H9 (cell line): ENCODE results near the gene OR5H15. TPM values are rescaled to one million over a fixed set of nuclear protein-coding genes. Genes with fewer than 3 reads are reported as not detected.

ENCODE experiments used
- DNase-seq: peaks from one replicate; pipeline ENCODE4 v3.0.0-alpha.2; 2017
- H2AFZ ChIP-seq: one replicate; pipeline ENCODE4 v1.6.1; 2013; ENCODE audit warnings: mild to moderate bottlenecking, low read length, control low read depth, moderate library complexity
- H2AK5ac ChIP-seq: 2 replicates; pipeline ENCODE4 v1.6.1; 2013; ENCODE audit warnings: low read length, control low read depth, mixed read lengths; ENCODE audit not compliant: insufficient read length
- H2BK120ac ChIP-seq: one replicate; pipeline ENCODE4 v1.6.1; 2013; ENCODE audit warnings: low read depth, mild to moderate bottlenecking, low read length, control low read depth, inconsistent platforms; ENCODE audit not compliant: poor library complexity, severe bottlenecking
- H2BK12ac ChIP-seq: 2 replicates; pipeline ENCODE4 v1.6.1; 2013; ENCODE audit warnings: low read length, control low read depth, mixed read lengths, low read depth; ENCODE audit not compliant: insufficient read length
- H2BK15ac ChIP-seq: 2 replicates; pipeline ENCODE4 v1.6.1; 2013; ENCODE audit warnings: low read depth, low read length, control low read depth
- H2BK20ac ChIP-seq: one replicate; pipeline ENCODE4 v1.6.1; 2013; ENCODE audit warnings: low read depth, mild to moderate bottlenecking, low read length, control low read depth, inconsistent platforms; ENCODE audit not compliant: poor library complexity, severe bottlenecking
- H2BK5ac ChIP-seq: 2 replicates; pipeline ENCODE4 v1.6.1; 2013; ENCODE audit warnings: low read length, control low read depth, mixed read lengths; ENCODE audit not compliant: insufficient read length
- H3K14ac ChIP-seq: 2 replicates; pipeline ENCODE4 v1.6.1; 2013; ENCODE audit warnings: low read length, control low read depth; ENCODE audit not compliant: insufficient read depth
- H3K18ac ChIP-seq: 2 replicates; pipeline ENCODE4 v1.6.1; 2013; ENCODE audit warnings: low read depth, mild to moderate bottlenecking, mixed read lengths, low read length, control low read depth; ENCODE audit not compliant: insufficient read length
- H3K23ac ChIP-seq: 2 replicates; pipeline ENCODE4 v1.6.1; 2013; ENCODE audit warnings: low read length, control low read depth, mixed read lengths, low read depth; ENCODE audit not compliant: insufficient read length
- H3K23me2 ChIP-seq: 2 replicates; pipeline ENCODE4 v1.6.1; 2013; ENCODE audit warnings: low read depth, mild to moderate bottlenecking, mixed read lengths, low read length, control low read depth; ENCODE audit not compliant: insufficient read length, poor library complexity, severe bottlenecking
- H3K27ac ChIP-seq: 2 replicates; pipeline ENCODE4 v1.5.1; 2013; ENCODE audit warnings: low read length, control low read depth, mixed read lengths, low read depth; ENCODE audit not compliant: insufficient read length
- H3K27me3 ChIP-seq: 2 replicates; pipeline ENCODE4 v1.6.1; 2013; ENCODE audit warnings: low read length, control low read depth, inconsistent platforms; ENCODE audit not compliant: insufficient read depth
- H3K4ac ChIP-seq: 2 replicates; pipeline ENCODE4 v1.6.1; 2013; ENCODE audit warnings: low read depth, mild to moderate bottlenecking, control low read depth, inconsistent platforms, low read length, moderate library complexity
- H3K4me1 ChIP-seq: 2 replicates; pipeline ENCODE4 v1.6.1; 2013; ENCODE audit warnings: low read length, control low read depth, inconsistent platforms; ENCODE audit not compliant: insufficient read depth
- H3K4me2 ChIP-seq: 2 replicates; pipeline ENCODE4 v1.6.1; 2013; ENCODE audit warnings: low read length, control low read depth, mixed read lengths; ENCODE audit not compliant: insufficient read length, insufficient read depth
- H3K56ac ChIP-seq: 2 replicates; pipeline ENCODE4 v1.6.1; 2013; ENCODE audit warnings: low read depth, mild to moderate bottlenecking, mixed read lengths, low read length, control low read depth; ENCODE audit not compliant: insufficient read length
- H3K79me1 ChIP-seq: 2 replicates; pipeline ENCODE4 v1.6.1; 2013; ENCODE audit warnings: low read depth, mild to moderate bottlenecking, moderate library complexity, low read length, control low read depth, inconsistent platforms; ENCODE audit not compliant: insufficient read depth, poor library complexity, severe bottlenecking
- H3K79me2 ChIP-seq: 2 replicates; pipeline ENCODE4 v1.6.1; 2013; ENCODE audit warnings: low read length, control low read depth, inconsistent platforms; ENCODE audit not compliant: insufficient read depth
- H3K9ac ChIP-seq: 2 replicates; pipeline ENCODE4 v1.6.1; 2013; ENCODE audit warnings: low read length, control low read depth, mixed read lengths; ENCODE audit not compliant: insufficient read length; ENCODE audit errors: extremely low read depth
- H3K9me3 ChIP-seq: one replicate; pipeline ENCODE4 v1.6.1; 2013; ENCODE audit warnings: low read depth, low read length, inconsistent platforms; ENCODE audit not compliant: control insufficient read depth
- H3T11ph ChIP-seq: one replicate; pipeline ENCODE4 v1.6.1; 2013; ENCODE audit warnings: mild to moderate bottlenecking, low read length, control low read depth, inconsistent platforms
- H4K20me1 ChIP-seq: one replicate; pipeline ENCODE4 v1.6.1; 2013; ENCODE audit not compliant: control insufficient read depth, insufficient read length, insufficient read depth
- H4K5ac ChIP-seq: 2 replicates; pipeline ENCODE4 v1.6.1; 2013; ENCODE audit warnings: low read depth, mild to moderate bottlenecking, mixed read lengths, low read length, control low read depth; ENCODE audit not compliant: insufficient read length
- H4K8ac ChIP-seq: replicated peaks from 2 replicates; pipeline ENCODE4 v1.6.1; 2013; ENCODE audit warnings: low read length, control low read depth, mixed read lengths, low read depth; ENCODE audit not compliant: insufficient read length
- H4K91ac ChIP-seq: 2 replicates; pipeline ENCODE4 v1.6.1; 2013; ENCODE audit warnings: low read depth, mild to moderate bottlenecking, moderate library complexity, mixed read lengths, low read length, control low read depth; ENCODE audit not compliant: insufficient read length
- H3K27ac Mint-ChIP-seq, 3 experiments: 2 replicates in 2 of 3; 3 replicates in 1 of 3; pipeline ENCODE4 v1.8.0; 2020 to 2021; ENCODE audit warnings: mixed read lengths in 3 of 3, mild to moderate bottlenecking in 1 of 3, moderate library complexity in 1 of 3
- H3K27me3 Mint-ChIP-seq: 2 replicates; pipeline ENCODE4 v1.8.0; 2021; ENCODE audit warnings: low read depth, mild to moderate bottlenecking, moderate library complexity, mixed read lengths
- H3K36me3 Mint-ChIP-seq, 3 experiments: 2 replicates in 2 of 3; 3 replicates in 1 of 3; pipeline ENCODE4 v1.8.0; 2020 to 2021; ENCODE audit warnings: low read depth in 3 of 3, mixed read lengths in 3 of 3; ENCODE audit not compliant: insufficient read depth in 1 of 3
- H3K4me1 Mint-ChIP-seq, 2 experiments: 2 replicates each; pipeline ENCODE4 v1.8.0; 2020; ENCODE audit warnings: mixed read lengths in 2 of 2
- H3K4me3 Mint-ChIP-seq, 2 experiments: 2 replicates in 1 of 2; 3 replicates in 1 of 2; pipeline ENCODE4 v1.8.0; 2020 to 2021; ENCODE audit warnings: mild to moderate bottlenecking in 2 of 2, mixed read lengths in 2 of 2, moderate library complexity in 1 of 2
- H3K9me3 Mint-ChIP-seq, 2 experiments: 2 replicates in 1 of 2; 3 replicates in 1 of 2; pipeline ENCODE4 v1.8.0; 2020; ENCODE audit warnings: mild to moderate bottlenecking in 2 of 2, mixed read lengths in 2 of 2, moderate library complexity in 1 of 2
- CTCF ChIP-seq: fragments of 200-600 bp; sonication (generic); conservative IDR thresholded peaks from 3 replicates; pipeline ENCODE4 v1.8.0; 2021; ENCODE audit warnings: antibody characterized with exemption, mild to moderate bottlenecking
- WGBS: extraction: QIAGEN DNeasy Blood & Tissue Kit; methylation state at CpG from one replicate; pipeline ENCODE4 v1.1.7; 2013; ENCODE audit warnings: missing lambda C conversion rate, low lambda C conversion rate, mixed read lengths; ENCODE audit not compliant: insufficient read length; ENCODE audit errors: extremely low coverage; 5-methylcytosine and 5-hydroxymethylcytosine counted together
- total RNA-seq: library from RNA; stranded (reverse); gene quantifications from 2 replicates; pipeline ENCODE4 v1.2.1, GENCODE V29; 2021

The OR5H15 gene
- total RNA-seq, 1 experiment from 2014 or later, result not detected

GRCh38 chr3:98171071-98171470 lies 4.6 kb downstream of the OR5H15 start:
- DNase-seq, result no peak
- no peak overlapping the region for H3K27ac ChIP-seq
- no peak overlapping the region for H2BK12ac ChIP-seq
- H4K91ac ChIP-seq, result no peak overlapping the region
- no peak overlapping the region for H4K5ac ChIP-seq
- no peak overlapping the region for H2BK20ac ChIP-seq
- no peaks in the 10 kb centered on the region for H3K27me3 ChIP-seq
- Mint-ChIP-seq H3K27me3 (peaks cover 2% of the 10 kb centered on the region), H3K27ac (no peak overlapping the region), H3K4me3 (no peak overlapping the region), H3K36me3 (peaks cover 11 to 37% (median 30%) of the 10 kb centered on the region in 3 experiments), H3K4me1 (no peaks in the 10 kb centered on the region), H3K9me3 (peaks cover 35 to 39% of the 10 kb centered on the region in 2 experiments)
- no peak for TF ChIP-seq CTCF
- H3K9me3 ChIP-seq, result peaks cover 4% of the 10 kb centered on the region
- no peak overlapping the region for H3K14ac ChIP-seq
- no CpG with 5 or more reads among the region's 1 CpG for WGBS
- no peak overlapping the region for H3K4me2 ChIP-seq
- no peak overlapping the region for H3K18ac ChIP-seq
- no peaks in the 10 kb centered on the region for H4K20me1 ChIP-seq
- H2BK15ac ChIP-seq, result no peak overlapping the region
- no peak overlapping the region for H3K4ac ChIP-seq
- H2BK5ac ChIP-seq, result no peak overlapping the region
- H3K56ac ChIP-seq, result no peak overlapping the region
- no peaks in the 10 kb centered on the region for H3K79me1 ChIP-seq
- no peak overlapping the region for H2AFZ ChIP-seq
- H2AK5ac ChIP-seq, result no peak overlapping the region
- H3K23me2 ChIP-seq, result no peaks in the 10 kb centered on the region
- H3K9ac ChIP-seq, result no peak overlapping the region
- no peak overlapping the region for H3T11ph ChIP-seq
- no peaks in the 10 kb centered on the region for H3K79me2 ChIP-seq
- H4K8ac ChIP-seq, result no peak overlapping the region
- H3K4me1 ChIP-seq, result no peaks in the 10 kb centered on the region
- H3K23ac ChIP-seq, result no peak overlapping the region
- H2BK120ac ChIP-seq, result no peak overlapping the region
